Breast epithelium (tissue), 4 donors: ENCODE data around the gene IGFLR1. TPM values are rescaled to one million over a fixed set of nuclear protein-coding genes. Genes with fewer than 3 reads are reported as not detected.

Experiments
- DNase-seq, 2 donors: peaks; one replicate each; pipeline ENCODE4 v3.0.0-alpha.2; 2019; ENCODE audit warnings: low spot score in 2 of 2
- H3K27ac ChIP-seq, 2 donors: fragments of 200-600 bp; sonication (generic) in 1 of 2; one replicate each; pipeline ENCODE4 v1.5.1; 2016 to 2019; ENCODE audit warnings: mild to moderate bottlenecking in 1 of 2
- H3K27me3 ChIP-seq, 2 donors: fragments of 200-600 bp; sonication (generic) in 1 of 2; one replicate each; pipeline versions ENCODE4 v1.5.1 to v1.6.0; 2017 to 2019; ENCODE audit warnings: control low read depth in 1 of 2, mild to moderate bottlenecking in 1 of 2
- H3K36me3 ChIP-seq: fragments of 200-600 bp; one replicate; pipeline ENCODE4 v1.5.1; 2019
- H3K4me1 ChIP-seq, 2 donors: fragments of 200-600 bp; sonication (generic); one replicate each; pipeline ENCODE4 v1.5.1; 2016 to 2019; ENCODE audit warnings: control low read depth in 1 of 2
- H3K4me3 ChIP-seq, 3 donors: fragments of 200-600 bp; sonication (generic); 1 replicate in 2 of 3; 2 replicates in 1 of 3; pipeline ENCODE4 v1.5.1; 2016 to 2019; ENCODE audit warnings: mild to moderate bottlenecking in 3 of 3, moderate library complexity in 2 of 3
- H3K9me3 ChIP-seq, 2 donors: fragments of 200-600 bp; sonication (generic) in 1 of 2; one replicate each; pipeline ENCODE4 v1.5.1; 2016 to 2019; ENCODE audit warnings: control low read depth in 1 of 2
- POLR2A ChIP-seq: fragments of 450-650 bp; IDR thresholded peaks from one replicate; pipeline ENCODE4 v1.6.1; 2016; ENCODE audit warnings: antibody characterized with exemption, mild to moderate bottlenecking, moderate library complexity
- POLR2AphosphoS5 ChIP-seq, 3 donors: sonication (generic); formaldehyde crosslinking; IDR thresholded peaks; one replicate each; pipeline ENCODE4 v1.6.1; 2017; ENCODE audit warnings: antibody characterized with exemption in 3 of 3
- intact Hi-C: fragments of 100-400 bp; cut with DNase I; formaldehyde crosslinking; loops from one replicate; pipeline ENCODE4 v1.15.1; 2023; ENCODE audit warnings: low total_unique reads
- total RNA-seq, 3 donors: library from RNA; depleted of rRNA; stranded (reverse); fragments of >200 nt; gene quantifications; one replicate each; pipeline ENCODE4 v1.1.0, GENCODE V29; 2016
- TF ChIP-seq, protein P1 (sequence below), 3 donors: fragments of 450-650 bp; IDR thresholded peaks; one replicate each; pipeline ENCODE4 v1.5.1; 2016 to 2017; ENCODE audit warnings: antibody characterized with exemption in 3 of 3, mild to moderate bottlenecking in 3 of 3, moderate library complexity in 3 of 3

IGFLR1 gene
- total RNA-seq, 3 donors from 2014 or later: 8.8 to 16.1 (median 14.1) TPM

DNA sequence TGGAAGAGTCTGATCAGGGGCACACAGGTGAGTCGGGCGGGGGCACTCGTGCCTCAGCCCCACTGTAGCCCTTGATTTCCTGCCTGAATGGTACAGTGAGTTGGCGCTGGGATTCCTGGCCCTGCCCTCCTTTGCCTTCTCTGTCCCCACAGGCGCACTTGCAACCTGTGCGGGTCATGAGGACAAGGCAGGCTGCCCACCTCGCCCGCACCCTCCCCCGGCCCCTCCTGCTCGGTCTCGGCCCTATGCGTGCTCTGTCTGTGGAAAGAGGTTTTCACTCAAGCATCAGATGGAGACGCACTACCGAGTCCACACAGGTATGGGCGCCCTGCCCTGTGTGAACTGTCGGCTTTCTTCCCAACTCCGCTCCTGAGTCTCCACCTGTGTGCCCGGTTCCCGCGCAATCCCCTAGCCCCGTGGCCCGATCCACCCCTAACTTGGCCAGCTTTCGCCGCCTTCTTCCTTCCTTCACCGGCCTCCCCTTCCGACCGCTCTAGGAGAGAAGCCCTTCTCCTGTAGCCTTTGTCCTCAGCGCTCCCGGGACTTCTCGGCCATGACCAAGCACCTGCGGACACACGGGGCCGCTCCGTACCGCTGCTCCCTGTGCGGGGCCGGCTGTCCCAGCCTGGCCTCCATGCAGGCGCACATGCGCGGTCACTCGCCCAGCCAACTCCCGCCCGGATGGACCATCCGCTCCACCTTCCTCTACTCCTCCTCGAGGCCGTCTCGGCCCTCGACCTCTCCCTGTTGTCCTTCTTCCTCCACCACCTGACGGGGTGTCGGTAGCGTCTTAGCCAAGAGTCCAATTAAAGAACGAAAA, 26.1 kb downstream of the IGFLR1 start:
- intact Hi-C loops: no loop called here
- no peaks in the 10 kb centered on the region for H3K27me3 ChIP-seq
- H3K36me3 ChIP-seq: no peaks in the 10 kb centered on the region
- peak overlapping the region; percentile 88 to 93 for H3K27ac ChIP-seq
- peak overlapping the region; percentile 76 to 93 (median 90) for H3K4me3 ChIP-seq
- TF ChIP-seq POLR2AphosphoS5 (IDR thresholded peaks at IDR 0.05) (no peak), POLR2A (no peak)
- TF ChIP-seq, protein P1, sequence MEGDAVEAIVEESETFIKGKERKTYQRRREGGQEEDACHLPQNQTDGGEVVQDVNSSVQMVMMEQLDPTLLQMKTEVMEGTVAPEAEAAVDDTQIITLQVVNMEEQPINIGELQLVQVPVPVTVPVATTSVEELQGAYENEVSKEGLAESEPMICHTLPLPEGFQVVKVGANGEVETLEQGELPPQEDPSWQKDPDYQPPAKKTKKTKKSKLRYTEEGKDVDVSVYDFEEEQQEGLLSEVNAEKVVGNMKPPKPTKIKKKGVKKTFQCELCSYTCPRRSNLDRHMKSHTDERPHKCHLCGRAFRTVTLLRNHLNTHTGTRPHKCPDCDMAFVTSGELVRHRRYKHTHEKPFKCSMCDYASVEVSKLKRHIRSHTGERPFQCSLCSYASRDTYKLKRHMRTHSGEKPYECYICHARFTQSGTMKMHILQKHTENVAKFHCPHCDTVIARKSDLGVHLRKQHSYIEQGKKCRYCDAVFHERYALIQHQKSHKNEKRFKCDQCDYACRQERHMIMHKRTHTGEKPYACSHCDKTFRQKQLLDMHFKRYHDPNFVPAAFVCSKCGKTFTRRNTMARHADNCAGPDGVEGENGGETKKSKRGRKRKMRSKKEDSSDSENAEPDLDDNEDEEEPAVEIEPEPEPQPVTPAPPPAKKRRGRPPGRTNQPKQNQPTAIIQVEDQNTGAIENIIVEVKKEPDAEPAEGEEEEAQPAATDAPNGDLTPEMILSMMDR (IDR thresholded peaks at IDR 0.05): no peak
- no peaks in the 10 kb centered on the region for H3K9me3 ChIP-seq
- H3K4me1 ChIP-seq: peaks cover 17 to 19% of the 10 kb centered on the region in 2 donors
- DNase-seq: peak in 1 of 2 donors; percentile 70

GRCh38 chr19:35715355-35715809, 26.9 kb downstream of the IGFLR1 start:
- peak overlapping the region; percentile 88 to 93 for H3K27ac ChIP-seq
- peak overlapping the region in 2 of 3 donors; percentile 90 to 93 for H3K4me3 ChIP-seq
- intact Hi-C loops: no loop called here
- no peaks in the 10 kb centered on the region for H3K27me3 ChIP-seq
- no peaks in the 10 kb centered on the region for H3K36me3 ChIP-seq
- H3K9me3 ChIP-seq: no peaks in the 10 kb centered on the region
- peaks cover 17 to 19% of the 10 kb centered on the region in 2 donors for H3K4me1 ChIP-seq
- TF ChIP-seq, protein P1 (IDR thresholded peaks at IDR 0.05): no peak
- no peak for TF ChIP-seq POLR2A
- TF ChIP-seq POLR2AphosphoS5 (IDR thresholded peaks at IDR 0.05): no peak
- DNase-seq: no peak

DNA sequence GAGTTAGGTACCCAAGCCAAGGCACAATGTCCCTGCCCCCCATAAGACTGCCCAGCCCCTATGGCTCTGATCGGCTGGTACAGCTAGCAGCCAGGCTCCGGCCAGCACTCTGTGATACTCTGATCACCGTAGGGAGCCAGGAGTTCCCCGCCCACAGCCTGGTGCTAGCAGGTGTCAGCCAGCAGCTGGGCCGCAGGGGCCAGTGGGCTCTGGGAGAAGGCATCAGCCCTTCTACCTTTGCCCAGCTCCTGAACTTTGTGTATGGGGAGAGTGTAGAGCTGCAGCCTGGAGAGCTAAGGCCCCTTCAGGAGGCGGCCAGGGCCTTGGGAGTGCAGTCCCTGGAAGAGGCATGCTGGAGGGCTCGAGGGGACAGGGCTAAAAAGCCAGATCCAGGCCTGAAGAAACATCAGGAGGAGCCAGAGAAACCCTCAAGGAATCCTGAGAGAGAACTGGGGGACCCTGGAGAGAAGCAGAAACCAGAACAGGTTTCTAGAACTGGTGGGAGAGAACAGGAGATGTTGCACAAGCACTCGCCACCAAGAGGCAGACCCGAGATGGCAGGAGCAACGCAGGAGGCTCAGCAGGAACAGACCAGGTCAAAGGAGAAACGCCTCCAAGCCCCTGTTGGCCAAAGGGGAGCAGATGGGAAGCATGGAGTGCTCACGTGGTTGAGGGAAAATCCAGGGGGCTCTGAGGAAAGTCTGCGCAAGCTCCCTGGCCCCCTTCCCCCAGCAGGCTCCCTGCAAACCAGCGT, 27.5 kb downstream of the IGFLR1 start:
- DNase-seq: no peak
- H3K4me1 ChIP-seq: peaks cover 17 to 19% of the 10 kb centered on the region in 2 donors
- no peaks in the 10 kb centered on the region for H3K27me3 ChIP-seq
- intact Hi-C loops: no loop called here
- TF ChIP-seq, protein P1 (IDR thresholded peaks at IDR 0.05): no peak
- TF ChIP-seq POLR2A: no peak
- TF ChIP-seq POLR2AphosphoS5 (IDR thresholded peaks at IDR 0.05): no peak
- no peak overlapping the region for H3K27ac ChIP-seq
- H3K4me3 ChIP-seq: no peak overlapping the region
- H3K36me3 ChIP-seq: no peaks in the 10 kb centered on the region
- H3K9me3 ChIP-seq: no peaks in the 10 kb centered on the region

- H3K27ac ChIP-seq: no peak overlapping the region
- no peaks in the 10 kb centered on the region for H3K9me3 ChIP-seq
- H3K4me1 ChIP-seq: peaks cover 11 to 12% of the 10 kb centered on the region in 2 donors
- H3K27me3 ChIP-seq: no peaks in the 10 kb centered on the region
- no peaks in the 10 kb centered on the region for H3K36me3 ChIP-seq
- TF ChIP-seq POLR2A (no peak), POLR2AphosphoS5 (IDR thresholded peaks at IDR 0.05) (no peak)
- TF ChIP-seq, protein P1 (IDR thresholded peaks at IDR 0.05): no peak
- intact Hi-C loops: no loop called here
- DNase-seq: no peak
- H3K4me3 ChIP-seq: no peak overlapping the region
Observed at GRCh38 chr19:35713904-35714495, 28.3 kb downstream of the IGFLR1 start.
